ENCODE data around the gene LDB2.

The LDB2 gene

DNA sequence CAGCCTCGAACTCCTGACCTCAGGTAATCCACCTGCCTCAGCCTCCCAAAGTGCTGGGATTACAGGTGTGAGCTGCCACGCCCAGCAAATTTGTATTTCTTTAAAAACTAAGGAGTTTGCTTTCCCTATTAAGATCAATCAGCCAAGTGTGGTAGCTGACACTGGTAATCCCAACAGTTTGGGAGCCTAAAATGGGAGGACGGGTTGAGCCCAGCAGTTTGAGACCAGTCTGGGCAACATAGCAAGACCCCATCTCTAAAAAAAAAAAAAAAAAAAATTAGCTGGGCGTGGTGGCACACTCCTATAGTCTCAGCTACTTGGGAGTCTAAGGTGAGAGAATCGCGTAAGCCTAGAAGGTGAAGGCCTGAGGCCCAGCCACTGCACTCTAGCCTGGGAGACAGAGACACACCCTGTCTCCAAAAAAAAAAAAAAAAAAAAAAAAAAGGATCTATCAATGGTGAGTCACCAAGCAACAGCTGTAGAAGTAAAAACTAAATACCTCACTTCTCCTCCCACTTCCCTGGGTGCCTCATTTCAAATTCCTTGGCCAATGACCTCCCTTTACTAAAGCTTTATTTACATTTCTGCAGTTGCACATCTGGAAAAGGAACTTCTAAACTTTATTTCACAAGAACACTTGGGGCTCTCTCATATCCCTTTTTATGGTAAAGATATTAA is 54.5 kb downstream of the LDB2 start:
- no peak for DNase-seq (ENCODE audit: low read depth)

DNA sequence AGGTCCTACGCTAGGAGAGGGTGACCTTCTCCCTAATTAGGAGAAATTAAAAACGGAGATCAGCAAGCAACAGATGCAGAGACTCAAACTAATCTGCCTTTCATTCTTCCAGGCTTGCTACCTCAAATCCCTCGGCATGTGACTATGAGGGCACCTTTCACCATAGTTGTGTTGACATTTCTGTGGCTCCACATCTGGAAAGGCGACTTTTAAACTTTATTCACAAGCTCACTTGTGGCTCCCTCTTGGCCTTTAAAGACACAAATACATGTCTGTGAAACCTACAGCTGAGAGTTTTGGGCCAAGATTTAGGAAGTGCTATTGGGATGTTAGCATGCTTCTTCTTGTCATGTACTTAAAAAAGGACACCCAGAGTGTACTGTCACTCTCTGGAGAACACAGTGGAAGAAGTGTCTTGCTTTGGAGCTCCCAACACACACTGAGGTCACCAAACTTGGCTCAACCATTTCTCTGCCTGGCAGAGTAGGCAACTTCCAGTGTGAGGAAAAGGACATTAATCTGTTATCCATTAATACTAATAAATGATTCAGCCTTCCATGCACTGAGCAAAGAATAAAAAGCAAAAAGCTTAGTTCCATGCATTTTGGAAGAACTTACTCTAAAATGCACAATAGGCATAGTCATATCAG is 60.1 kb downstream of the LDB2 start:
- no peak for DNase-seq (ENCODE audit: low read depth)

- DNase-seq (ENCODE audit: low read depth): no peak
Observed at GRCh38 chr4:16837475-16837874, 61.0 kb downstream of the LDB2 start.

DNA sequence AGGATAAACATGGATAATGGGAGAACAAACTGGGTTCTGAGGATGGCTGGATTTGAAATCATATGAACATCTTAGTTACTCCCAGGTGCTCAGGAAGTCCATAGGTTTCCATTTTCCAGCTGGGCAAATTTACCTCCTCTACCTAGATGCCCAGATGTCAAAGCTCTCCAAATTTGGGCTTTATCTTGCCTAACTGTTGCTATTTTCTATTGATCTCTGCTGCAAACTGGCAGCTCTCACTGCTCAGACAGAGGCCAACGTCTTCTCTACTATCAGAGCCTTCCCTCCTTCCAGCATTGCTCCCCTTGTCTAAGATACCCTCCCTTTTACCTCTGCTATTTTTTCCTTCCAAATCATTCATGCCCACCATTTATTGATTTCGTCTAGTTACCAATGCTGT is 62.1 kb downstream of the LDB2 start:
- DNase-seq (ENCODE audit: low read depth): no peak

DNA sequence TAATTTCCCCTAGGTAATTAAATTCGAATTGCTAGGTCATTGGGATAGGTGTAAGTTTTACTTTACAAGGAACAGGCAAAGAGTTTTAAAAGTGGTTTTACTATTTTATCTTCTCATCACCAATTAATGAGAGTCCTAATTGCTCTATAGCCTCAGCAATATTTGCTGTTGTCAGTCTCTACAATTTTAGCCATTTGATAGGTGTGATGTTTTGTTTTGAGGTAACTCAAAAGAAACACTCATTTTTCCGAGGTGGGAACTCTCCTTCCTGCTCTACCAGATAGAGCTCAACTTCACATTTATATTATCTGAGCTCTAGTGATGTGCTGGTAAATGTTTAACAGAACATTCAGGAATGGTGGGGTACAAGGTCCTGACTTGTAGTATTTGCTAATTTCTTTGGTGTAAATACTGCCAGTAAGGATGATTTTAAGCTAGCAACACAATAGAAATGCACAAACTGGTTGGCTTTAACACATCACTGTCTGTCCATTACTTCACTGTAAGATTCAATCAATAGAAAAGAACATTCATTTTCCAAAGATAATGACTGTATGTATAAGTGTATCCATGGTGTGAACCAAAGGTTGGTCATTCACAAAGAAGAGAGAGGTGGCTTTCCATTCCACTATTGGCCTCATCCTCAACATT is 62.7 kb downstream of the LDB2 start:
- no peak for DNase-seq (ENCODE audit: low read depth)

DNA sequence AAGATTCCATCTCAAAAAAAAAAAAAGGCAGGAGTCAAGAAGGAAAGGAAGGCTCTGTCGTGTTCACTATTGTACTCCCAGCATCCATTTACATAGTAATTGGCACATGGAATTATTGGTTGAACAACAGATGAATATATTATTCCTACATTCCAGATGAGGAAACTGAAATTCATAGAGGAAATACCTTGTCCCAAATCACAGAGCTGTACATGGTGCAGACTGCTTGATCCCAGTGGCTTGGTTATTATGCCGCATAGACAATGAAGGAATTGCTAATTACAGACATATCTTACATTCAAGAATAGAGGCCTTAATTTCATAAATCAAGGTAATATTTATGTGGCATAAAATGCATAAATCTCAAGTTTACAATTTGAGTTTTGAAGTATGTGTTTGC is 63.6 kb downstream of the LDB2 start:
- no peak for DNase-seq (ENCODE audit: low read depth)

GRCh38 chr4:16833722-16834121 is 64.7 kb downstream of the LDB2 start:
- DNase-seq (ENCODE audit: low read depth): no peak

GRCh38 chr4:16830081-16830480 is 68.4 kb downstream of the LDB2 start:
- DNase-seq (ENCODE audit: low read depth): no peak

DNA sequence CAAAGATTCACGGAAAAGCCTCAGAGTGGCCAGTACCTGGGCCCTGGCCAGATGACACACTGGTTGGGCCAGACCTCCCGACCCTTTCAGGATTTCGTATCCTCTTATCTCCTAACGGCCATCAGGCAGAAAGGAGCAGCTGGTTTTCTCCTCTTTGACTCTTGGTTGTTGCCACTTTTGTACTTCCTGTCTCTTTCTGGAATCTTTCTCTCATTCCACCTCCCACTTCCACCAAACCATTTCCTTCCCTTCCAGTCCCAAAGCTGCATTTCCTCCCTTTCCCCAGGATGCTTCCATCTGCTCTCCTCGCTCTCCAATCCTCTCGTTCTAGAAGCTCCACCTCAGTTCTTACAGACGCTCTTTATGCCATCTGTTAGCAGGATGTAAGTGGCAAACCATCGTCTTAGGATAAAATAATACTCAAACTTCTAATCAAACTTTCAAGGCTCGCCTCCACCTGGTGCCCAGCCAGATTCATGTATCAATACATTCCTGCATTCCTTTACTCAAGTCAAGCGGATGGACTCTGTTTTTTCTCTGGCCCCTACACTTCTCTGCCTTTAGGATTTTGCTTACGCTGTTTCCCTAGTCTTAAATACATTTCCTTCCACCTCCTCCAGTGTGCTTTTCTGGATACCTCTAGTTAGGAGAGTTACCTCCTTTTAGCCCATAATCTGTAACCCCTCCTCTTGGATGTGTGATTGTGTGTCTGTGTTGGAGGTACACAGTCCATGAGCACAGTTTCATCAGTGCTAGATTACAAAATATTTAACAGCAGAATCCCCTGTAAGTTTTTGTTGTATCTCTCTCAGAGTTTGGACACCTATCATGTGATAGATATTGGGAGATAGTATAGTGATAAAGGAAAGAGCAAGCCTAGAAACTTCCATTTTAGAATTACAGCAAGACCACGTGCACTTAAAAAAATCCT is 70.4 kb downstream of the LDB2 start:
- no peak for DNase-seq (ENCODE audit: low read depth)

GRCh38 chr4:16827045-16827444 is 71.4 kb downstream of the LDB2 start:
- DNase-seq (ENCODE audit: low read depth): no peak

DNA sequence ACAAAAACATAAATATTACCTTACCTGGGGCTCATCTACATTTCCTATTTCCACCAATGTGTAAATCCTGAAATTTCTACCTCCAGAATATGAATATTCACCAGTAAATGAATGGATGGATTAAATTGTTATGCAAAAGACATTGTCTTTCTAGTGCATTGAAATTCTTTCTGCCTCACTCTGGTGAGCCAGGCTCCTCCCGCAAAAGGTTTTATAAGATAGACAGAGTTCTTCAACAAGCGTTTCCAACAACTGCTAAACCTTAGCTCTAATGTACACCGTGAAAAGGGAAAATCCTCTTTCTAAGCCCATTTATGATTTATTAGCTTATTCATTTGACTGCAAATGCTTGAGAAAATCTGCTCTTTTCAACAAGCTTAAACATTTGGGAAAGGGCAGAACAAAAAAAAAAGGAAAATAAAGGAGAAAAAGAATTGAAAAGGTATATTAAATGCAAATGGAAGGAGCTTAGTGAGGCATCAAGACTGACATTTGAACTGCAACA is 72.0 kb downstream of the LDB2 start:
- no peak for DNase-seq (ENCODE audit: low read depth)

DNA sequence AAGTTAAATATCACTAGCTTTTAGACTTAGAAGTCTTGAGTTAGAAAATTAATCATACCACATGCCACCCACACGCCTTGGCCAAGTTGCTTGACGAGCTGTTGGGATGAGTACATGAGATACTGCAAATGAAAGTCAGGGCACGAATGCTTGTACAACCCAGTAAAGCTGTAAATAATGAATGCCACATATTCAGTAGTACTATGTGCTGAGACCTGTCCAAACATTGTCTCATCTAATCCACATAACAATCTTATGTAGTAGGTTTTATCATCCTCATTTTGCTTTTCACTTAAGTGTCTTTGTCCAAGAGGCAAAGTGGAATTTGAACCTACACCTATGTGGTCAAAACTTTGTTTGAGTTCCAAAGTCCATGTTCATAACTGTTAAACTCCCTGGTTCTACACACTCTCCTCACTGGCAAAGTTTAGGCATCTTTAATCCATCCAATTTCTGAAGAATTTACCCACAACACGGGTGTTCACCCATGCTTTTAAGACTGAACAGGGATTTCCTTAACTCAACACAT is 74.1 kb downstream of the LDB2 start:
- no peak for DNase-seq (ENCODE audit: low read depth)

DNA sequence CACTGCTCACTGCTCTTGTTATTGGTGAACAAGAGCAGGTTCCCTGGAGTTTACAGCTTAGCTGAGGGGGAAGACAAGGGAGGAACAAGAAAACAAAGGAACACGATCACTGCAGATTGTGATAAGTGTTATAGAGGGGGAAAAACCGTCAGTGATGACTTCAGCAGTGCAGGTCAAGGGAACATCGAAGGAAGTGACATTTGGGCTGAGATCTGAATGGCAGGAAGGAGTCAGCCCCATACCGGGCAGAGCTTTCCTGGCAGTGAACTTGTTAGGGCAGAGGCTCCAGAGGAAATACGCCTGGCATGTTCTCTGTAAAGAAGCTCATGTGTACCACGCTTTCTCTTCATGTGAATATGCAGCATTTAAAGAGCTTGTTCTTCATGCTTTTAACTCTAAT is 78.1 kb downstream of the LDB2 start:
- DNase-seq (ENCODE audit: low read depth): no peak

- DNase-seq (ENCODE audit: low read depth): no peak
Observed at GRCh38 chr4:16819652-16820051, 78.8 kb downstream of the LDB2 start.

DNA sequence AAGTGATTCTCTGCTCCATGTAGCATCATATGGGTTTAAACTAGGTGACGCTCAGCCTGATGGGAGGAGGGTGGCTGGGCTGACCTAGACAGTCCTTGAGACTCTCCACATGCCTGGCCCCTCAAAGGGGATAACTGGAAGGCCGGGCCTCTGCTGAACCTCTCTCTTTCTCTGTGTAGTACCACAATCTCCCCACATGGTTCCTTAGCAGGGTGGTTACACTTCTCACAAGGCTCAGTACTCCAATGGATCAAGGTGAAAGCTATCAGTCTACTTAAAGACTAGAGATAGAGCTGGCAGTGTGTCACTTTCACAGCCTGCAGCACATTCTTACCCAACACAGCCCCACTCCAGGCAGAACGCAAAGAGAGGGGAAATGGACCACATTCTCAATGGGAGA is 80.4 kb downstream of the LDB2 start:
- DNase-seq (ENCODE audit: low read depth): no peak

DNA sequence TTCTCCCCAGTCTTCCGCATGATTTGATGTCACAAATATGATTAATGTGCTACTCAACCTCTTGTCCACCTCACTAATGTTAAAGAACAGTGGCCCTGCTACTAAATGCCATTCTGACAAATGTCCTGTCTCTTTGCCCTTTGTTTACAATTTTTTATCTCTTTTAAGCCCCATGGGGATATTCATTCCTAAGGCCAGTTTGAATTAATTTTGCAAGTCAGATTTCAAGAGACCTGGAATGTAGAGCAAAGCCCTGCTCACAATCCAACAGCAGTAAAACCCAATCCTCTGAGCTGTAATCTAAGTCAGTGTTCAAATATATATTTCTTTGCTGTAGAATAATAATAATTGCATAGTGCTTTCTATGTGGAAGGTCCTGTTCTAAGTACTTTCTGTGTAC is 81.2 kb downstream of the LDB2 start:
- DNase-seq (ENCODE audit: low read depth): no peak

DNA sequence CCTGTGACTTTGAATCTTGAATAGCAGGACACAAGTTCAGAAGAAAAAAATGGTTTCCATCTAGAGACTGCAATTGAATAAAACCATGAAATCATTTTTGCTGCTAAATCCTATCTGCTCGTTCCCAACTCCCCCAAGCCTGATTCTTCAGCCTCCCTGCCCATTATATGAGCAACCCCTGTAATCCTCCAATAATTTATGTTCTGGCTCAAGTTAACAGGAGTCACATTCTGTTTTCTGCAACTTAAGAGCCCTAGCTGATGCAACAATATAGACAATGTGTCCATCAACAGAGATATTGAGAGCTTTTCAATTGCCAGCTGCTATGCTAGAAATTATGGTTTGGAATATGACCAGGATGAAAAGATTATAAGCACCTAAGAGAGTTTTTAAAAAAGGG is 84.1 kb downstream of the LDB2 start:
- DNase-seq (ENCODE audit: low read depth): no peak

- no peak for DNase-seq (ENCODE audit: low read depth)
Observed at GRCh38 chr4:16812041-16812440, 86.4 kb downstream of the LDB2 start.

GRCh38 chr4:16809943-16810342 is 88.5 kb downstream of the LDB2 start:
- no peak for DNase-seq (ENCODE audit: low read depth)

DNA sequence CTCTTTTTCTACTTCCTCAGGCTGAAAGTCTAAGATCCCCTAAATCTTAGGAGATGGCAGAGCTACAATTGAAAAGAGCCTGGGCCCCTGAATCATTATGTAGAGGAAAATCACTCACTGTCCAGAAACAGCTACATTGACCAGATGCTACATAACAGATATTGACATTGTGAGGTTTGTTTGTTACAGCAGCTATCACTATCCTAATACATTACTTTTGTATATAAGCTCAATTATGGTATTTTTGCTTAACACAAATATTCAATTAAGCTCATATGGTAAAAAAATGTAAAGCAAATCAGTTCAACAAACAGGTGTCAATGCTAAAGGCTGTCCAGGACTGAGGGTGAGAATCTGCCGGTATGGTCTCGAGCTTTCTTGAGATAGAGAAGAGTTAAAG is 89.4 kb downstream of the LDB2 start:
- DNase-seq (ENCODE audit: low read depth): no peak

- no peak for DNase-seq (ENCODE audit: low read depth)
Observed at GRCh38 chr4:16807355-16807754, 91.1 kb downstream of the LDB2 start.

- DNase-seq (ENCODE audit: low read depth): no peak
Observed at GRCh38 chr4:16804581-16804980, 93.9 kb downstream of the LDB2 start.

Measured in stimulated activated CD8-positive, alpha-beta memory T cell treated with anti-CD3 and anti-CD28 coated beads, Interleukin-12 subunit alpha, Interleukin-12 subunit beta, amount 100 ng/mL, for 4 hours (primary cell).